Activated naive CD8-positive, alpha-beta T cell treated with anti-CD3 and anti-CD28 coated beads, Interleukin-2, amount 50 U/mL, for 24 hours (primary cell): ENCODE data around the gene ATXN10.

ENCODE experiments used
- ATAC-seq: fragments of 150-1000 bp; cut with Tn5 transposase; one replicate; pipeline ENCODE4 v1.10.0; 2021
- DNase-seq: peaks from one replicate; pipeline ENCODE4 v3.0.0; 2021
- H3K27ac Mint-ChIP-seq: one replicate; pipeline ENCODE4 v1.8.0; 2021; ENCODE audit warnings: mild to moderate bottlenecking, mixed read lengths
- H3K27me3 Mint-ChIP-seq: one replicate; pipeline ENCODE4 v1.8.0; 2021; ENCODE audit warnings: mixed read lengths
- H3K36me3 Mint-ChIP-seq: one replicate; pipeline ENCODE4 v1.8.0; 2021; ENCODE audit warnings: low read depth, mixed read lengths
- H3K4me1 Mint-ChIP-seq: one replicate; pipeline ENCODE4 v1.8.0; 2021; ENCODE audit warnings: mixed read lengths
- H3K4me3 Mint-ChIP-seq: one replicate; pipeline ENCODE4 v1.8.0; 2021; ENCODE audit warnings: mild to moderate bottlenecking, moderate library complexity, mixed read lengths
- H3K9me3 Mint-ChIP-seq: one replicate; pipeline ENCODE4 v1.8.0; 2021; ENCODE audit warnings: mixed read lengths

Gene ATXN10

DNA sequence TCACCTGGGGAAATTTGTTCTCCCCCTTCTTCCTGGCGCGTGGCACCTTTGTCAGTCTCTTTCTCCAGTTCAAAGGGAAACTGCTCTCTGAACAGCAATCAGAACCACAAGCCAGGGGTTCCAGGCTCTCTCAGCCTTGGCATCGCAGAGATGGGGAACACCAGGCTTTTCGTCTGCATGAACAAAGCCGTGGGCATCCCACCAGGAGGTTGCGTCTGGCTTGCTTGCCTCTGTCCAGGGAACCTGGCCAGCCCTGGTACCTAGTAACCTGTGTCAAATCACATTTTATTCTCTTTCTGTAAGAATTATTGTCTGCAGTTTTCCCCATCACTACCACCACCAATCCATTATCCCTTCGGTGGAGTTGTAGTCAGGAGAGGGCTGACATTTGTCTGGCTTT is 198.4 kb downstream of the ATXN10 start:
- Mint-ChIP-seq H3K4me3 (no peak overlapping the region), H3K27me3 (peaks cover 32% of the 10 kb centered on the region), H3K36me3 (peaks cover 2% of the 10 kb centered on the region), H3K9me3 (peaks cover 13% of the 10 kb centered on the region), H3K27ac (no peak overlapping the region), H3K4me1 (peaks cover 2% of the 10 kb centered on the region)
- DNase-seq (no peak), ATAC-seq (no peak)

DNA sequence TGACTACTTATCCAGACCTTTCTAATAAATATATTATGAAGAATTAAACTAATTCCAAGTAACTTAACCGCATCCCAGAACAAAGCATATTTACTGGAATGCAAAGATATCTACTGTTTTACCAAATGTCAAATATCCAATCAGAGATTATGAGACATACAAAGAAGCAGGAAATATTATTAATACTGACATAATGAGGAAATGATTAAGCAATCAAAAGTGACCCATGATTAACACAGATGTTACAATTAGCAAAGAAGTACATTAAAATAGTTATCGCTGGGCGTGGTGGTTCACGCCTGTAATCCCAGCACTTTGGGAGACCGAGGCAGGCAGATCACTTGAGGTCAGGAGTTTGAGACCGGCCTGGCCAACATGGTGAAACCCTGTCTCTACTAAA is 200.1 kb downstream of the ATXN10 start:
- DNase-seq (no peak), ATAC-seq (no peak)
- no peak overlapping the region for H3K4me3 Mint-ChIP-seq
- no peaks in the 10 kb centered on the region for H3K4me1 Mint-ChIP-seq
- H3K27me3 Mint-ChIP-seq, result peaks cover 22% of the 10 kb centered on the region
- H3K36me3 Mint-ChIP-seq, result peaks cover 2% of the 10 kb centered on the region
- H3K9me3 Mint-ChIP-seq, result peaks cover 13% of the 10 kb centered on the region
- H3K27ac Mint-ChIP-seq, result no peak overlapping the region

DNA sequence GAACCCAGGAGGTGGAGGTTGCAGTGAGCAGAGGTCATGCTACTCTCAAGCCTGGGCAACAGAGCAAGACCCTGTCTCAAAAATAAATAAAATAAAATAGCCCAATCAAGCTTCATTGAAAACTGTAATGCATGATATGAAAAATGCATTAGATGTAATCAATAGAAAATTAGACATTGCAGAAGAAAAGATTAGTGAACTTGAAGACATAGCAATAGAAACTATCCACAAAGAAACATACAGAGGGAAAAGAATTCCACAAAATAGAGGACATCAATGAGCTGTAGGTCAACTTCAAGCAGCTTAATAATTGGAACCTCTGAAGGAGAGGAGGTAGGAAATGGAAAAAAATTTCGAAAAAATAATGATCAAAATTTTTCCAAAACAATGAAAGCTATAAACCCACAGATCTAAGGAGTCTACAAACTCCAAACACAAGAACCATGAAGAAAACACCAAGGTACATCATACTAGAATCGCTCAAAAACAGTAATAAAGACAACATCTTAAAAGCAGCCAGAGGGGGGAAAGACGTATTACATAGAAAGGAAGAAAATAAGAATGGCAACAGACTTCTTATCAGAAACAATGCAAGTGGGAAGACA is 201.1 kb downstream of the ATXN10 start:
- H3K9me3 Mint-ChIP-seq, result peaks cover 13% of the 10 kb centered on the region
- DNase-seq, result no peak
- H3K36me3 Mint-ChIP-seq, result peaks cover 2% of the 10 kb centered on the region
- peaks cover 21% of the 10 kb centered on the region for H3K27me3 Mint-ChIP-seq
- ATAC-seq, result no peak
- no peaks in the 10 kb centered on the region for H3K4me1 Mint-ChIP-seq
- no peak overlapping the region for H3K4me3 Mint-ChIP-seq
- no peak overlapping the region for H3K27ac Mint-ChIP-seq

DNA sequence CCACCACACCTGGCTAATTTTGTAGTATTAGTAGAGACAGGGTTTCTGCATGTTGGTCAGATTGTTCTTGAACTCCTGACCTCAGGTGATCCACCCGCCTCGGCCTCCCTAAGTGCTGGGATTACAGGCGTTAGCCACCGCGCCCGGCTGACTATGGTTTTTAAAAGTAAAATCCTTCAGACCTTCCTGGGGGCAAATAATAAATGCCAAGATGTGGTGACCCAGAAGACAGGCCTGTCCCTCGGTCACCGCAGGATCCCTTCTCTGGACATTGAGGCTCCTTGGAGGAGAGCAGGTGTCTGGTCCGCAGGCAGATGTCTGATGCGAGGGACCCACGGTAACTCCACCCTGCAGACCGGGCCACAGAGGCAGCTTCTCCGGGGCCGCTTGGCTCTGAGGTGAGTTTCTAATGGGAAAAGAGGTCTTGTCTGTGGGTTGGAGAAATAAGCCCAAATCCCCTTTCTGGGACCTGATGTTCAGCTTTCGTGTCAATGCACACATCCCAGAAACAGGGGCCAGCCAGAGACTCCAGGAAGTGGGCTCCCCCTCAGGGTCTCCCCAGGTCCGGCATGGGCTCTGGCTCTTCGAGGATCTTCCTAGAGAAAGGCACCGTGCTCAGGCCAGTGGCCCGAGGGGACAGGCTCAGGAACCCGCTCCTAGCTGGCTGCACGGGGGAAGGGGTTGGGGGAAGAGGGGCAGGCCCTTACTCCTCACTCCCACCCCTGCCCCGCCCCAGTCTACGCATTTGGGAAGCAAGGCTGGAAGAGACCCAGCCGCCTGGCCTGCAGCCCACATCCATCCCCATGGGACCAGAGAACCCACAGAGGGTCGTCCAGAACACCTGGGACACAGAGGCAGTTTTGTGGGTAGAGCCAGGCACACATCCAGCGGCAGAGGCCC is 204.8 kb downstream of the ATXN10 start:
- Mint-ChIP-seq H3K4me3 (no peak overlapping the region), H3K36me3 (no peaks in the 10 kb centered on the region), H3K9me3 (peaks cover 13% of the 10 kb centered on the region), H3K27ac (no peak overlapping the region), H3K27me3 (peaks cover 37% of the 10 kb centered on the region), H3K4me1 (no peaks in the 10 kb centered on the region)
- no peak for DNase-seq
- ATAC-seq, result no peak

DNA sequence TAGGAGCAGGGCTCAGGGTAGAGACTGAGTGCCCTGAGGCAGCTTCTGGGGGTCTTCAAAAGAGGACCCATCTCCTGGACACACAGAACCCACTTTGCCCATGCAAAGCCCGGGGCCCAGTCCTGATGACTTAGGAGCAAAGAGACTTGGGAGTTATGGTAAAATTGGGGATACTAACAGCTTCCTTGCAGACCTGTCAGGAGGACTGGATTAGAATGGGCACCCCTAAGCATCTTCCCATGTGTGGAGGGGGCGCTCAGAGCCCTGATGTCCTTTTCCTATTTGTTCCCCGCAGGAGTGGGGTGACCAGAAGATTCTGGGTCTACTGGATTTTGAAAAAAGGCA is 205.4 kb downstream of the ATXN10 start:
- no peaks in the 10 kb centered on the region for H3K36me3 Mint-ChIP-seq
- H3K9me3 Mint-ChIP-seq, result peaks cover 13% of the 10 kb centered on the region
- H3K27me3 Mint-ChIP-seq, result peaks cover 42% of the 10 kb centered on the region
- H3K4me1 Mint-ChIP-seq, result no peaks in the 10 kb centered on the region
- DNase-seq (no peak), ATAC-seq (no peak)
- H3K27ac Mint-ChIP-seq, result no peak overlapping the region
- H3K4me3 Mint-ChIP-seq, result no peak overlapping the region

GRCh38 chr22:45877651-45878050 is 206.0 kb downstream of the ATXN10 start:
- H3K4me3 Mint-ChIP-seq, result no peak overlapping the region
- DNase-seq (no peak), ATAC-seq (no peak)
- H3K4me1 Mint-ChIP-seq, result no peaks in the 10 kb centered on the region
- H3K36me3 Mint-ChIP-seq, result no peaks in the 10 kb centered on the region
- H3K9me3 Mint-ChIP-seq, result peaks cover 8% of the 10 kb centered on the region
- no peak overlapping the region for H3K27ac Mint-ChIP-seq
- peaks cover 48% of the 10 kb centered on the region for H3K27me3 Mint-ChIP-seq

DNA sequence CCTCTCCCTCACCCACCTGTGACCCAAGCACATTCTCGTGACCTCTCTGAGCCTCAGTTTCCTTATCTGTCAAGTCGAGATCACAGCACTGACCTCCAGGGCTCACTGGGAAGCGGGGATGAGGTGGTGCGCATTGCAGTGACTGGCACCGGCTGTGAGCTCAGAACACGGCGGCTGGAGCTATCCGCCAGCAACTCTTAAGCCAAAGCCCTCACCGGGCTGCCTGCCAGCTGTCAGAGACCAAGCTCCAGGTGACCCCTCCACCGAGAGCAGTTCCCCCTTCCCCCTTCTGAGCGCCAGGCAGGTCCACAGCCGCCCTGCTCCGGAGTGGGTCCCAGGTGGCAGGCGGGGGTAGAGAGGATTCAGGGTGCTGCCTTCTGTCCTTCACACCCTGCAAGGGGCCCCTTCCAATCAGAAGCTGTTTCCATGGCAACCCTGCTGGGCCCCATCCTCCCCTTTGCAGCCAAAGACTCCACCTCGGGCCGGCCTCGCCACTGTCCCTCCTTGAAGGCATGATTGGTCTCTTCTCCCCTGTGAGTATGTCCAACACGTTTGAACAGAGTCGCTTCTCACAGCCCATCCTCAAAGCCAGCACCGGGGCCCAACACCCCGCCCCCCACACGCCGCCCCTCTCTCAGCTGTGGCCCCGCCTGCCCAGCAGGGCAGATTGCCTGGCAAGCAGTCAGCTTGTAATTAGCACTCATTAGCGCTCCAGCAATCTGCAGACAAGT is 206.6 kb downstream of the ATXN10 start:
- H3K27ac Mint-ChIP-seq, result no peak overlapping the region
- peaks cover 2% of the 10 kb centered on the region for H3K9me3 Mint-ChIP-seq
- peaks cover 48% of the 10 kb centered on the region for H3K27me3 Mint-ChIP-seq
- no peaks in the 10 kb centered on the region for H3K4me1 Mint-ChIP-seq
- no peaks in the 10 kb centered on the region for H3K36me3 Mint-ChIP-seq
- H3K4me3 Mint-ChIP-seq, result no peak overlapping the region
- ATAC-seq (no peak), DNase-seq (no peak)

GRCh38 chr22:45878901-45879551 is 207.4 kb downstream of the ATXN10 start:
- no peak overlapping the region for H3K27ac Mint-ChIP-seq
- DNase-seq, result no peak
- H3K9me3 Mint-ChIP-seq, result no peaks in the 10 kb centered on the region
- no peak for ATAC-seq
- no peaks in the 10 kb centered on the region for H3K36me3 Mint-ChIP-seq
- peaks cover 48% of the 10 kb centered on the region for H3K27me3 Mint-ChIP-seq
- H3K4me3 Mint-ChIP-seq, result no peak overlapping the region
- H3K4me1 Mint-ChIP-seq, result no peaks in the 10 kb centered on the region

- no peak overlapping the region for H3K4me3 Mint-ChIP-seq
- DNase-seq (no peak), ATAC-seq (no peak)
- peaks cover 47% of the 10 kb centered on the region for H3K27me3 Mint-ChIP-seq
- no peaks in the 10 kb centered on the region for H3K4me1 Mint-ChIP-seq
- no peak overlapping the region for H3K27ac Mint-ChIP-seq
- H3K9me3 Mint-ChIP-seq, result no peaks in the 10 kb centered on the region
- no peaks in the 10 kb centered on the region for H3K36me3 Mint-ChIP-seq
Measured at GRCh38 chr22:45879552-45879949, 207.9 kb downstream of the ATXN10 start.

GRCh38 chr22:45880091-45880715 is 208.6 kb downstream of the ATXN10 start:
- ATAC-seq, result no peak
- Mint-ChIP-seq H3K36me3 (no peaks in the 10 kb centered on the region), H3K4me1 (no peaks in the 10 kb centered on the region), H3K27me3 (peaks cover 45% of the 10 kb centered on the region), H3K4me3 (no peak overlapping the region), H3K9me3 (no peaks in the 10 kb centered on the region), H3K27ac (no peak overlapping the region)
- no peak for DNase-seq

DNA sequence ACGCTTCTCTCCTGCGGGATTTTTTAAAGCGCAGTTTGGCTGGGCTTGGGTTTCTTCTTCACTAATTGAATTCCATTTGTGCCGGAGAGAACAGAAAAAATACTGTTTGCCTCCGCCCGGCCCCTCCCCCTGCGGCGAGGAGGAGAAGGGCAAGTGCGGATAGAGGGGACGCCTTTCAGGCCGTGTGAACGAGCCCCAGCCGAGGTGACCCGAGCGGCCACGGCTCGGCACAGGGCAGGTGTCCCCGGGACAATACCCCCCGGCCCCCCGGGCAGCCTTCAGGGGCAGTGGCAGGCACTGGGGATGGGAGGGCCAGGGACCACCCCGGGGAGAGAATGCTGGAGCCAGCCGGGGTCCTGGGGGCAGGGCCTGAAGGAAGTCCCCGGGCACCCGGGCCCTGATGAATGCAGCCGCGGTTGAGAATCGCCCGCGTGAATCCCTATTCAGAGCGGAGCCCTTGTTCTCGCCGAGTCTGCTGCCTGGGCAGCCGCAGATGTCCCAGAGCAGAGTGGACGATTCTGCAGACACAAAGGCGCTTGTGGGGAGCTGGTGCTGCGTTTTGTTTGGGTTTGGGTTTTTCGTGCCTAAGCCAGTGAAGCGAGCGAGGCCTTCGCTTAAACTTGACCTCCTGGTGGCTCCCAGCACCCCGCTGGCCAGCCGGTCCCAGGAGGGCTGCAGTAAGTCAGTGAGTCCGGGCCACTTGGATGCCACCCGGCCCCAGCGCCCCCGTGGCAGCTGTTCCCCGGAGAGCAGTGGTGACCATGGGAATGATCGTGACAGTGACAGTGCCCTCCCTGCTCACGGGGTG is 209.3 kb downstream of the ATXN10 start:
- Mint-ChIP-seq H3K36me3 (no peaks in the 10 kb centered on the region), H3K4me3 (no peak overlapping the region), H3K27ac (no peak overlapping the region), H3K4me1 (no peaks in the 10 kb centered on the region), H3K9me3 (no peaks in the 10 kb centered on the region), H3K27me3 (peaks cover 45% of the 10 kb centered on the region)
- no peak for ATAC-seq
- no peak for DNase-seq

GRCh38 chr22:45881524-45881875 is 209.9 kb downstream of the ATXN10 start:
- no peak overlapping the region for H3K4me3 Mint-ChIP-seq
- no peaks in the 10 kb centered on the region for H3K36me3 Mint-ChIP-seq
- no peaks in the 10 kb centered on the region for H3K9me3 Mint-ChIP-seq
- H3K27me3 Mint-ChIP-seq, result peaks cover 46% of the 10 kb centered on the region
- no peaks in the 10 kb centered on the region for H3K4me1 Mint-ChIP-seq
- ATAC-seq, result no peak
- no peak overlapping the region for H3K27ac Mint-ChIP-seq
- no peak for DNase-seq

DNA sequence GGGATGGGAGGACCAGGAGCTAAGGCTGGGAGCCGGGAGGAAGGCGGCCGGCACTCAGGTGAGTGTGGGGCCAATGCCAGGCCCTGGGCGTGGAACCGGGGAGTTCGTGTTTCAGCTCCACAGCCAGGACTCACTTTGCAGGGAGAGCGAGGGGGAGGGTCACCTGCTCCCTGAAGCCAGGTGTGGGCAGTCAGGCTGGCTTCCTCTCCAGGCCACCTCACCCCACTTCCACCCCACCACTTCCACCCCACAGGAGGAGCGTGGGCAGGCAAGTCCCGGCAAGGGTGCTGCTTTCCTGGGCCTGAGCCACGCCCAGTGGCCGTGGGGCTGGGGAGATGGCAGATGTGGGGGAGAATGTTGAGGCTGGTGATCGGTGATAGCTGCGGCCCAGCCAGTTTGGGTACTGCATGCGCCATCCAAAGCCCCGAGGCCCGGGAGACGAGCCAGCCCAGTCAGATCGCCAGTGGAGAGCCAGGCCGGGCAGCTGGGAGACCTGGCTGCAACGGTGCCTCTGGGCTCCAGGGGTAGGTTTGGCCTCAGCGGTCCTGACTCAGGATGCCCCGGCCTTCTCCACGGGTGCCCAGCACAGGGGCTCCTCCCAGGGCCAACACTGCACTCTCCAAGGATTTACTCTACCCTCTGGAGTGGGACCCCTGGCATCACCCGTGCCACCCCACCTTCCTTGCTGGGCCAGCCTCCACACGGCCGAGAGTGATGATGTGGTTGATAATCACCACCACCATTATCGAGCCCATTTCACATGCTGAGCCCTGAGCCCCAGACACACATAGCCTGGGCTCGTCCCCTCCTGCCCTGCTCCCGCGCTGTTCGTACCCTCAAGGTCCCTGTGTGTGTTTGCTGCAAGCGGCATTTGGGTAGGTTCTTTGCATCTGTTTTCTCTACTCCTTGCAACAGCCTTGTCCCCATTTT is 211.5 kb downstream of the ATXN10 start:
- H3K27ac Mint-ChIP-seq, result no peak overlapping the region
- H3K9me3 Mint-ChIP-seq, result no peaks in the 10 kb centered on the region
- peaks cover 44% of the 10 kb centered on the region for H3K27me3 Mint-ChIP-seq
- ATAC-seq (no peak), DNase-seq (no peak)
- H3K4me1 Mint-ChIP-seq, result no peaks in the 10 kb centered on the region
- no peak overlapping the region for H3K4me3 Mint-ChIP-seq
- no peaks in the 10 kb centered on the region for H3K36me3 Mint-ChIP-seq
